SK-N-SH (cell line): ENCODE measurements around the gene KIAA1549.

Experiments
- CTCF ChIP-seq: fragments of 200-600 bp; sonication (generic); IDR thresholded peaks from 2 replicates; pipeline ENCODE4 v1.6.1; 2017; ENCODE audit warnings: antibody characterized with exemption, mild to moderate bottlenecking, moderate library complexity
- EP300 ChIP-seq, 2 experiments: IDR thresholded peaks; 2 replicates each; pipeline versions ENCODE4 v1.4.0 to v1.6.1; 2012; ENCODE audit warnings: borderline replicate concordance in 1 of 2, low read depth in 1 of 2, low read length in 1 of 2
- MEF2A ChIP-seq: IDR thresholded peaks from 2 replicates; pipeline ENCODE4 v1.4.0; 2012; ENCODE audit warnings: low read depth, borderline replicate concordance
- PBX3 ChIP-seq: IDR thresholded peaks from 2 replicates; pipeline ENCODE4; 2012
- RCOR1 ChIP-seq: fragments of 150-350 bp; IDR thresholded peaks from 2 replicates; pipeline ENCODE4 v1.6.1; 2017; ENCODE audit warnings: antibody characterized with exemption, low read length
- REST ChIP-seq: IDR thresholded peaks from 2 replicates; pipeline ENCODE4 v1.6.1; 2012; ENCODE audit warnings: mild to moderate bottlenecking, low read depth, low read length, moderate library complexity
- TAF1 ChIP-seq: IDR thresholded peaks from 2 replicates; pipeline ENCODE4 v1.6.1; 2012; ENCODE audit warnings: low read depth, mild to moderate bottlenecking, low read length, moderate library complexity, borderline replicate concordance

- TF ChIP-seq MEF2A: no peak
- no peak for TF ChIP-seq RCOR1
- TF ChIP-seq EP300 (IDR thresholded peaks at IDR 0.05; ENCODE audit: borderline replicate concordance in 1 of 2, low read depth in 1 of 2, low read length in 1 of 2): no peak
- TF ChIP-seq PBX3: no peak
- TF ChIP-seq CTCF: no peak
- no peak for TF ChIP-seq REST
- no peak for TF ChIP-seq TAF1
Observed at GRCh38 chr7:138895679-138896078, 85.5 kb downstream of the KIAA1549 start.
